H1 (cell line): ENCODE results near the gene MRTFB. TPM values are rescaled to one million over a fixed set of nuclear protein-coding genes. Genes with fewer than 3 reads are reported as not detected.

ENCODE experiments used
- CHD2 ChIP-seq: IDR thresholded peaks from 2 replicates; pipeline ENCODE4 v1.6.1; 2012; ENCODE audit warnings: low read length, improper control_type of control experiment
- EGR1 ChIP-seq: IDR thresholded peaks from 2 replicates; pipeline ENCODE4 v1.6.1; 2011; ENCODE audit warnings: low read depth, low read length, borderline replicate concordance
- EZH2 ChIP-seq: fragments of 200-600 bp; sonication (generic); IDR thresholded peaks from 2 replicates; pipeline ENCODE4 v1.7.1; 2012; ENCODE audit warnings: low read depth, mild to moderate bottlenecking, moderate library complexity, low read length, inconsistent platforms; ENCODE audit not compliant: severe bottlenecking
- HDAC2 ChIP-seq, 2 experiments: fragments of 300-600 bp in 1 of 2; sonication (generic) in 1 of 2; IDR thresholded peaks; 2 replicates each; pipeline ENCODE4 v1.6.1; 2011 to 2012; ENCODE audit warnings: low read depth in 2 of 2, low read length in 2 of 2, mild to moderate bottlenecking in 2 of 2, moderate library complexity in 2 of 2, borderline replicate concordance in 1 of 2, inconsistent platforms in 1 of 2
- JUN ChIP-seq: IDR thresholded peaks from 2 replicates; pipeline ENCODE4 v1.6.1; 2011; ENCODE audit warnings: low read depth, mild to moderate bottlenecking, improper control_type of control experiment, low read length
- KDM1A ChIP-seq: fragments of 200-600, 300-600 bp; sonication (generic); IDR thresholded peaks from 2 replicates; pipeline ENCODE4 v1.7.1; 2016; ENCODE audit warnings: mild to moderate bottlenecking, low read length, borderline replicate concordance
- KDM4A ChIP-seq: IDR thresholded peaks from one replicate; pipeline ENCODE4 v1.7.1; 2012; ENCODE audit warnings: low read depth, mild to moderate bottlenecking, moderate library complexity, low read length, inconsistent platforms; ENCODE audit not compliant: severe bottlenecking
- MAFK ChIP-seq: IDR thresholded peaks from 2 replicates; pipeline ENCODE4 v1.6.1; 2012; ENCODE audit warnings: low read depth, mild to moderate bottlenecking, improper control_type of control experiment, low read length
- PHF8 ChIP-seq: fragments of 200-600 bp; sonication (generic); conservative IDR thresholded peaks from 2 replicates; pipeline ENCODE4 v1.7.1; 2012; ENCODE audit warnings: low read depth, mild to moderate bottlenecking, inconsistent platforms, low read length, moderate library complexity
- POLR2A ChIP-seq, 2 experiments: IDR thresholded peaks; 1 replicate in 1 of 2; 2 replicates in 1 of 2; pipeline ENCODE4 v1.6.1; 2011; ENCODE audit warnings: low read depth in 2 of 2, low read length in 2 of 2, mild to moderate bottlenecking in 2 of 2; ENCODE audit errors: control extremely low read depth in 1 of 2
- SIRT6 ChIP-seq: IDR thresholded peaks from one replicate; pipeline ENCODE4 v1.7.1; 2012; ENCODE audit warnings: low read length, inconsistent platforms
- SP2 ChIP-seq: IDR thresholded peaks from 2 replicates; pipeline ENCODE4 v1.6.1; 2012; ENCODE audit warnings: mild to moderate bottlenecking, low read length, inconsistent platforms
- TAF7 ChIP-seq: optimal IDR thresholded peaks from 2 replicates; pipeline ENCODE3; 2011; ENCODE audit warnings: low read depth, mild to moderate bottlenecking, inconsistent platforms, low read length, moderate library complexity, borderline replicate concordance
- polyA plus RNA-seq, 7 experiments: library from polyadenylated mRNA; depleted of rRNA in 3 of 7; stranded (reverse) in 5 of 7; unstranded in 2 of 7; fragments of >200 nt in 5 of 7; fragments of 200-250 nt in 2 of 7; gene quantifications; 1 replicate in 5 of 7; 2 replicates in 1 of 7; 4 replicates in 1 of 7; pipeline versions ENCODE4 v1.2.1 to v1.2.3, GENCODE V29; 2011 to 2013; ENCODE audit warnings: missing spikeins in 2 of 7, mixed read lengths in 2 of 7
- total RNA-seq: library from RNA; stranded (reverse); fragmentation: NEBNext Ultra II Directional; extraction: Animal tissue kit (Norgen Biotek cat#: 25700); gene quantifications from 2 replicates; pipeline ENCODE4 v1.2.1, GENCODE V29; 2021

Gene MRTFB
- total and polyA plus RNA-seq, 2 of the 8 experiments (the other 6 are each of a cell fraction or from before 2014, with no cell fraction given), result 13.5 to 34.9 TPM

- TF ChIP-seq SIRT6 (no peak), HDAC2 (IDR thresholded peaks at IDR 0.05; ENCODE audit: borderline replicate concordance in 1 of 2, low read depth in 2 of 2, low read length in 2 of 2) (peak; percentile 42 to 99; a peak in 2 of 4 replicates), TAF7 (no peak), JUN (no peak), CHD2 (no peak), PHF8 (peak; percentile 38), EZH2 (no peak), MAFK (no peak), KDM1A (peak; percentile 99), POLR2A (IDR thresholded peaks at IDR 0.05; ENCODE audit: control extremely low read depth in 1 of 2, low read depth in 2 of 2, low read length in 2 of 2) (no peak), EGR1 (no peak), SP2 (no peak), KDM4A (peak; percentile 43)
These were observed 215.5 kb downstream of the MRTFB start (continued) for GRCh38 chr16:14286368-14287230.
